Measurements from ENCODE around the gene CAPN8.
A peak's percentile ranks its signal among the peaks of the same experiment; 100 is the strongest.

The CAPN8 gene

DNA sequence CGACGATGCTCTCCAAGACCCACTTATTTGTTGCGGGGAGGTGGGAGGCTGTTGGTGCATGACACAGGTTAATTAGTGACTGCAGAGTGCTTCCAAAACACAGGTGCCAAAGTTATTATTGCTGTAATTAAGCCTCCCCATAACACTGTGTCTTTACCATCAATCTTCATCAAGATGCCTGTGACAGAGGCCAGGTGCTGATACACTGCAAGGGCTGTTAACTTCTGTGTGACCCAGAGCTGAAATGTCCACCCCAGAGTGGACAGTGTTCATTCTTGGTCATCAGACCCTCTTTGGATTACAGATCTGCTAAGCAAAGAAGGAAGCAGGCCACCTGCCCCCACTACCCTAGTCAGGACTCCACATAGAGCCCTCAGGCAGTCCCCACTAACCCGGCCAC lies 55.5 kb downstream of the CAPN8 start:
- no peak for DNase-seq

DNA sequence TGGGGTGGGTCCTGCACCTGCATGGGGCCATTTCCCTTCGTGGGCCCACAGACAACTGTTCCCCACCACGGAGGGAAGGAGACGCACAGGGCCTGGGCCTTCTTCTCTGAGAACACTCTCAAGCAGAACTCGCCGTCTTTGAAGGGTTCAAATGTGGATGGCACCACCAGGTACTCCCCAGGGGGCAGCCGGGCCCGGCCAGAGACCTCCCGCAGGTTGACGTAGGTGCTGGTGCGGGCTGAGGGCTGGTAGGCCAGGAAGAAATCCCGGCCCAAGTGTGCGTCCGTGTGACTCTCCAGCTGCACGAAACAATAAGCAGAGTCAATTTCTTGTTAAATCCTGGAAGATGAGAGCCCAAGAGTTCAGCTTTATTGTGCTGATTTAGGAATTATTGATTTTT lies 56.4 kb downstream of the CAPN8 start:
- DNase-seq = no peak

DNA sequence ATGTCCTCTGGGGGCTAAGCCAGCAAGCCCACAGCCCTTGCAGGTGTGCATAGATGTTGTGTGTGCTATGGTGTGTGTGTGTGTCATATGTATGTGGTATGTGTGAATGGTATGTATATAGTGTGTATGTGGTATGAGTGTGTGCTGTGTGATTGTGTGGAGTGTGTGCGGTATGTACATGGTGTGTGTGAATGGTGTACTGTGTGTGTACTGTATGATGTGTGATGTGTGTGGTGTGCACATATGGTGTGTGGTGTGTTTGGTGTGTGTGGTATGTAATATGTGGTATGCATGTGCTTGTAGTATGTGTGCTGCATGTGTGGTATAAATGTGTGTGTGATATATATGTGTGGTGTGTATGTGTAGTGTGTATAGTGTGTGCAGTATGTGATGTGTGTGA lies 107.0 kb downstream of the CAPN8 start:
- DNase-seq = no peak

DNA sequence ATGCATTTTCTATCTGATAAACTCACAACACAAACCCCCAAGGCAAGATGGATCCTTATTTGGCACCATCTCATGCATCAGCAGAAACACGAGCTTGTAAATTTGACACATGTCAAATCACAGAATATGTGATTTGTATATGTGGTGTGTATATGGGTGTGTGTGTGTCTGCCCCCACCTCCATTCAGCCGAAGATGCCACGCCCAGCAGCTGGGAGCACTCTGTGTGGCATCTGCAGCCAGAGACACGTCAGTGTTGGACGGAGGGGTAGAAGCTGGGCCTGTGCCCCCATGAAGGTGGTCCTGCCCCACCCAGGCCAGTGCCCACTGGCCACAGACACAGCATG lies 108.4 kb downstream of the CAPN8 start:
- DNase-seq = no peak

GRCh38 chr1:223556414-223557129 lies 108.9 kb downstream of the CAPN8 start:
- DNase-seq = no peak

DNA sequence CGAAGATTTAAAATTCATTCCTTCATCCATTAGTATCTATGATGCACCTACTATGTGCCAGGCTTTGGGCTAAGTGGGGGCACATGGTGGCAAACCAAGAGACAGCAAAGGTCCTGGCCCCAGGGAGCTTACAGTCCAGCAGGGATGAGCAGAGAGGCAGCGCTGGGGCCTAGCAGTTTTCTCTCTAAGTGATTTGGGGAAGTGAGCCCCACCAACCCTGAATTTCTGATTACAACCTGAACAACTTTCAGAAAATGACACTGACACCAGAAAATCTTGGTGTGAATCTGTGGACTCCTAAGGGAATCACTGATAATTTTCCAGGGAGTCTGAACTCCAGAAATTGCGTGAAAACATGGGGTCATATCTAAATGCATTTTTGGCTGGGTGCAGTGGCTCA lies 111.5 kb downstream of the CAPN8 start:
- DNase-seq = no peak

GRCh38 chr1:223551610-223552009 lies 113.9 kb downstream of the CAPN8 start:
- no peak for DNase-seq

DNA sequence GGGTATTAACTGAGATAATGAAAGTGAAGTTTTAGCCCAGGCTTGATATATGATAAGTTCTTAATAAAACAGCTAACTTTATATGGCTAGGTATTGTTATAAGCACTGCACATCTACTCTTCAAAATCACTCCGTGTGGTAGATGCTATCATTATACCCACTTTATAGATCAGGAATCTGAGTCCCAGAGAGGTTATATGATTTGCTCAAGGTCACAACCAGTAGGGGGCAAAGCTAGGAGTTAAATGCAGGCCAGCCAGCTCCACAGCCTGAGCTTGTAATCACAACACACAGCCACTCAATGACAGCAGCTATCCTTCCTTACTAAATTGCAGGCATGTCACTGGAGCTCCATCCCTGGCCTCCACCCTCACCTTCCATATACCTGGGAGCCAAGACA lies 115.8 kb downstream of the CAPN8 start:
- no peak for DNase-seq

DNA sequence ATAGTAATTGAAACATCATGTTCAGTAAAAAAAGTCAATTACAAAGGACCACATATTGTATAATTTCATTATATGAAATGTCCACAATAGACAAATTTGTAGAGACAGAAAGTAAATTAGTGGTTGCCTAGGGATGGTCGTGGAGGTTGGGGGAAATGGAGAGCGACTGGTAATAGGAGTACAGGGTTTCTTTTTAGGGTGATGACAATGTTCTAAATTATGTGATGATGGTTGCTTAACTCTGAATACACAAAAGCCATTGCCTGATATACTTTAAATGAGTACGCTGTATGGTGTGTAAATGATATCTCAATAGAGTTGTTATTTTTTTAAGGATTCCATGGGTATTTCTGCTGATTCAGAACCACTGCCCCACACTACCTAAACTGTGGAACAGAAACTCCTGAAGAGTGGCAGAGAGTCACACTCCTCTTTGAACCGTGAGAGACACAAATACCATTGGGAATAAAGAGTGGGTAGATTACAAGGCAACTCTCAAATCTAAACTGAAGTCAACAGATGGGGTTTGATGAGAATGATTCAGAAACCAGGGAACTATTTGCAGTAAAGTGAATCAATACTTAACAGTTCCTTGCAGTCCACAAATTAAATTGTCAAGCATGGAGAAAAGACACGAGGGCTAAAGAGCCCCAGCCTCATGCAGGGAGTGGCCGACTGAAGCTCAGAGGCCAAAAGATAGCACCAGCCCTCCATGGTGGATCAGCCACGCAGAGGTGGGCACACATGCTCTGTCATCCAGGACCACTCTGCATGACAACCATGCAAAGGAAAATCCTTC lies 118.0 kb downstream of the CAPN8 start:
- no peak for DNase-seq

- no peak for DNase-seq
Observed at GRCh38 chr1:223545343-223545742, 120.2 kb downstream of the CAPN8 start.

DNA sequence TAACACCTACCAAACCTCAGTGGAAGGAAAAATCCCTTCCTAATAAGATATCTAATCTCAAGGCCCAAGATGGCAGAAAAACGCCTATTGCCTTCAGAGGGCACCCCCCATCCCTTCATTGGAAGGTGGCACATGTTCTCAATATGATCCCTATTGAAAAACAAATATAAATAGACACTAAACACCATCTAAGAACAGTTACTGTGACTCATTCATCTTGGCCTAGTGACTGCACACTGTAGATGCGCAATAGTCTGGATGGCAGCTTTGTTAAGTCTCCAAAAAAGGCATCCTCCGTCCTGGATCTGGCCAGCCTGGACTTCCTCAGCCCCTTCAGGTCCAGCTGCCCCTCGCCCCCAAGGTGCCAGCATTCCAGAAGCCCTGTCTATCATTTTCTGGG lies 121.9 kb downstream of the CAPN8 start:
- DNase-seq = no peak

DNA sequence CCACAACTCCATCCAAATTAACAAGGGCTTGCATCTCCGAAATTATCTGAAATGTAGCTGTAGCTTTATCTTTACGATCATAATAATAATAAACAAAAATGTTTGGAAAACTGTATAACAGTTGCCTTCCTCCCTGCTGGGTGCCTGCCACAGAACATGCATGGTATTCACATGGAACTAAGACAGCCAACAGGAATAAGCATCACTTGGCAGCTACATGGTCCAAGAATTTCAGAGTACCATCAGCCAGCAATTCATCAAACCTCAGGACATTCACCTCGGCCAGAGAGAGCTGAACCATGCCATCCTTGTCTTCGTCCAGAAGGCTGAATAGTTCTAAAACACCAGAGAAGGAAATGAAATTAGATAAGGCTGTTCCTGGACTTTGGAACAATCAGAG lies 122.7 kb downstream of the CAPN8 start:
- no peak for DNase-seq

DNA sequence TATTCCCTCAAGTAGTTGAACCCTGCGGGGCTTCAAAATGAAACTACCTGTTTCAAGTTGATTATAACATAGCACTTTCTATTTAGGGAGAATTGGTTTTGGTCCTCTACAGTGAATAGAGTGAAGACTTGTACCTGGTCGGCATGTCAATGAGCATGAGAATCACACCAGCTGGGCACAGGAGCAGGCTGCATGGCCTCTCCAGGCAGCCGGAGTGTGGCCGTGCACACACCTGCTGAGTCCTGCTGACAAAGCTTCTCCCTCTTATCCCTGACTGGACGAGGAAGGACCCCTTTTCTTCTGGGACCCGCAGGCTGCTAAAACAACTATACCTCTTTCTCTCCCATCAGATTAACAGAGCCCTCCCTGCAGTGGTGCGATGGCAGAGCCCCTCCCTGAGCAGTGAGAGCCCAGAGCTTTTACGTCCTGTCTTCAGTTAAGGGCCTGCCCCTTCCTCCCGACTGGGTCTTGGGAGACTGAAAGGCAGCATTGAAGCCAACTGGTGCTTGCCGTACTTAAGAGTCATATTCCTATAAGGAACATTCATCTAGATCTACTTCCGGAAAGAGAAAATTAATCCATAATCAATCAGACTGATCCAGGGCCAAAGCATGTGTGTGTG lies 124.9 kb downstream of the CAPN8 start:
- no peak for DNase-seq

DNA sequence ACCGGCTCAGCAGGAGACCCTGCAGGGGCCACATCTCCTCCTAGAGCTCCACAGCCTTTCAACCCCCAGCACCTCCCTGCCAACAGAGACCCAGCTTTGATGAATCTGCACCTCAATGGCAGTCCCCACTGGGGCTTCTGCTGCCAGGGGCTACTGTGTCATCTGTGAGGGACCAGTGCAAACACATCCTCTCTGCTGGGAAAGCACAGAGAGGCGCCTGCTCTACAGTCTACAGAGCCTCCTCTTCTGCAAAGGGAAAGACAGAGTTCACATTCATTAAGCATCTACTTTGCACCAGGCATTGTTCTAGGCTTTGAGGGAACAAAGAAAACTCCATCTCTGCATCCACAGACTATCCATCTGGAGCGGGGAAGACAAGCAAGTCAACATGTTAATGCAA lies 125.8 kb downstream of the CAPN8 start:
- DNase-seq = no peak

DNA sequence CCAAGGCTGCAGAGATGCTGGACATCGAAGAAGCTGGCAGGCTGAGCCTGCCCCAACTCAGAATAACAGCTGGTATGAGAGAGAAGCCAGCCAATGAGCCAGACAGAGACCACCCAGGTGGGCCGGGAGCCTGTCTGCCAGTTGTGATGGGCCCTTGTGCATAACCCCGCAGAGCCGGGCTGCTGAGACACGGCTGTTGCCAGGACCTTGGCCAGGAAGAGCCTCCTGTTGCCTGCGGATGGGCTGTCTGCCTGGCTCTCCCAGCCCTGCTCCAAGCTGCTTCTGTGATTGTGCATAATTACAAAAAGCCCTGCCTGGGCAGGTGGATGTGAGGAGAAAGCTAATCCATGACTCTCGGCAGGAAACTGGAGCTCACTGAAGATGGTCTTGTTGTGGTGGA lies 126.5 kb downstream of the CAPN8 start:
- DNase-seq = no peak

DNA sequence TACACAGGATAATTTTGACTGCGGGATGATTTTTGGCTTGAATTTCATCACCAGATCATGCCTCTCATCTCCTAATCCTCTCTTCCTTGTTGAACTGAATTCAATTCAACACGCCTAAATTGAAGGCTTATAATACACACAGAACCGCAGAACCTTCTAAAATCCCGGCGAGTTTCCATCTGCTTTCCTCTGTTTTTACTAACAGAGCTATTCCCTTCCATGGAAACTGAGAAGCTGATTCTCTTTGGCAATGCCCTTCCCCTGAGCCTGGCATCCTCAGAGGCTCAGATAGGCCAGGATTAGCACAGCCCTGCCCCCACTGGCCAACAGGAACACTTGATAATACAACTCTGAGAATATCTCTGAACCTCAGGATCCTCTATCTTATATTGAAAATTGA lies 130.2 kb downstream of the CAPN8 start:
- DNase-seq = no peak

GRCh38 chr1:223534677-223535076 lies 130.8 kb downstream of the CAPN8 start:
- DNase-seq = no peak

GRCh38 chr1:223533708-223534107 lies 131.8 kb downstream of the CAPN8 start:
- no peak for DNase-seq

DNA sequence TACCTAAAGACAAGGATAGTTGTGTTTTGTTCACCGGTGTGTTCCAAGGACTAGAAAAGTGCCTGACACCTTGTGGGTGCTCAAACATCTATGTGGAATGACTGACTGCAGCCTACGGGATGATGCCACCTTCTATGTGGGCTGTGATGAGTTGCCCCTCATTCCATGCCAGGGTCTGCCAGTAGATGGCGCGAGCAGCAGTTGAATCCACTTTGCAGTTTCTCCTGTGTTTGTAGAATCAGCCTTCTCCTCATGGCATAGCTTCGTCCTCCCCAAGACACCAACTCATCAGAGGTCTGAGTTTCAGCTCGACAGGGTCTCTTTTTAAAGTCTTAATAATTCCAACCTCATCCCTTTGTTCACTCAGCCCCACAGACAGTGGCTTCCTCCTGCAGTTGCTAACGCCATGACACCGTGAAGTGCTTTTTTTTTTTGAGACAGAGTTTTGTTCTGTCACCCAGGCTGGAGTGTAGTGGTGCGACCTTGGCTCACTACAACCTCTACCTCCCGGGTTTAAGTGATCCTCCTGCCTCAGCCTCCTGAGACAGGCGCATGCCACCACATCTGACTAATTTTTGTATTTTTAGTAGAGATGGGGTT lies 133.7 kb downstream of the CAPN8 start:
- peak in 1 of 2 donors; percentile 2 for DNase-seq

DNA sequence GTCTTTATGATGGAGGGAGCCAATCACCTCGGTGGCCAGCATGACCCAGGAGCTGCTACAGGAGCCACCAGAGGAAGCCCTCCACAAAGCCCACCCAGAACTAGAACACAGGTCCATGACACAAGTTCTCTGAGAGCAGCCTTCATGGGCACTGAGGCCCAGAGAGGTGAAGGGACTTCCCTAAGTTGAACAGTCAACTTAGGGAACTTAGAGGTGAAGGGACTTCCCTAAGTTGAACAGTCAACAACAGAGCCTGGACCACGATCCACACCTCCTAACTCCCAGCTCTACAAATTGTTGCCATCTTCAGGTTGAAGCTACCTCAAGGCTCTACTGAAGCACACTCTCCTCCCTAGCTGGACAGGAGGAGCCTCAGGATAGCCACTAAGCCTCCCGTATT lies 139.5 kb downstream of the CAPN8 start:
- DNase-seq = no peak

DNA sequence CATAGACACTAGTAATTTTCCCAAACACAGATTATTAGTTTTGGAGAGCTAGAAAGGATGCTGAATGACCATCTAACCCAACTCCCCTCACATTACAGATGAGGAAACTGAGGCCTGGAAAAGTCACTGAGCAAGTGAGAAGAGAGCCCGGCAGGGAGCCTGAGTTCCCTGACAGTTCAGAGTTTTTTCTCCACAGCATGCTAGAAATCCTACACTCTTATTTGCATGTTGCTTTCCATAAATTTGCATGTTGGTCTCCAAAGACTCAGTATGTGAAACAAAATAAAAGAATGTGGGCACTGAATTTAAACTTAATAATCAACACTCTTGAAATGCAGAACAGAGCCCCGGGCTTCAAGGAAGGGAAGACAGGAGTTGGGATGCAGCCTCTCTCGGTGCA lies 140.0 kb downstream of the CAPN8 start:
- no peak for DNase-seq

DNA sequence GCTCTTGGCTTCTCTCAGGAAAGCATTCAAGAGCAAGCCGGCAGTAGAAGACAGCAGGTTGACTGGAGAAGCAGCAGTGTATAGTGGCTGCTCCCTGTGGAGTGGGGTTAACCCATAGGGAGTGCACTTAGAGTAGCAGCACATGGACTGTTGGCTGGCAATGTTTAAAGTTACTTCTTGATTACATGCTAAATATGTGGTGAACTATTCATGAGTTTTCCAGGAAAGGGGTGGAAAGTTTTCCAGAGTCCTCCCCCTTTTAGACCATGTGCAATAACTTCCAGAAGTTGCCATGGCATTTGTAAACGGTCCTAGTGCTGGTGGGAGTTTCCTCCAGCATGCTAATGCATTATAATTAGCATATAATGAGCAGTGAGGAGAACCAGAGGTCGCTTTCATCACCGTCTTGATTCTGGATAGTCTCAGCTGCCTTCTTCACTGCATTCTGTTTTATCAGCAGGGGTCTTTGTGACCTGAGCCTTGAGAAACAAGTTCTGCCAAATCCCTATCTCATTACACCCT lies 140.5 kb downstream of the CAPN8 start:
- no peak for DNase-seq

DNA sequence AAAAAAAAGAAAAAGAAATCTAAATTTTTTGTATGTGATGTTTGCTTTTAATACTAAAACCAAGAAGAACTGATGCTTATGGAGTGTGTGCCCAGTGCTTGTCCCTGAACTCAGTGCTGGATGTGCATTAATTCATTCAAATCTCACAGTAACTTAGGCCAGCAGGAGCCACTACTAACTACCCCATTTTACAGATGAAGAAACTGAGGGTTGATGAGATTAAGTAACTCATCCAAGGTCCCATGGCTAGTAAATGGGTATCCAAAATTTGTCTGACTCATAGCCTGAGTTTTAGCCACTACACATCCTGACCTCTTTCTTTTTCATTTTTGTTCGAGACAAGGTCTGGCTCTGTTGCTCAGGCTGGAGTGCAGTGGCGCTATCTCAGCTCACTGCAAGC lies 144.4 kb downstream of the CAPN8 start:
- DNase-seq = no peak

DNA sequence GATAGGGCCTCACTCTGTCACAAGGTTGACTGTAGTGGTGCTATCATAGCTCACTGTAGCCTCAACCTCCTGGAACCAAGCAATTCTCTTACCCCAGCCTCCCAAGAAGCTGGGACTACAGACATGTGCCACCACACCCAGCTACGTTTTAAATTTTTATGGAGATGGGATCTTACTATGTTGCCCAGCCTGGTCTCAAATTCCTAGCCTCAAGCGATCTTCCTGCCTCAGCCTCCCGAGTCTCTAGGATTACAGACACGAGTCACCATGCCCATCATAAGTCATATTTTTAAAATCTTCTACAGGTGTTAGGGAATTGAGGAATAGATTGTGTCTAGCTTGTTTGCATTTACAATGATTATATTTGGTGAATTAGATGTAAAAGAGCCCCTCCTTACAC lies 145.3 kb downstream of the CAPN8 start:
- no peak for DNase-seq
